Head of caudate nucleus (tissue), 42 donors: ENCODE measurements around the gene CLSTN2.

Experiments used
- DNase-seq, 42 donors: peaks; one replicate each; pipeline versions ENCODE4 v3.0.0 to v3.0.0-alpha.2; 2020 to 2021; ENCODE audit warnings: mixed read lengths in 7 of 42
- intact Hi-C: fragments of 100-400 bp; cut with DNase I; formaldehyde crosslinking; loops from one replicate; pipeline ENCODE4 v1.15.0; 2022

CLSTN2 gene

GRCh38 chr3:140553591-140553990, 618.6 kb downstream of the CLSTN2 start:
- intact Hi-C loops, result no loop called here
- no peak for DNase-seq

- DNase-seq, result no peak
- intact Hi-C loops, result no loop called here
Measured at GRCh38 chr3:140555666-140556065, 620.7 kb downstream of the CLSTN2 start.

GRCh38 chr3:140557476-140557875, 622.5 kb downstream of the CLSTN2 start:
- no peak for DNase-seq
- intact Hi-C loops, result no loop called here

- no peak for DNase-seq
- intact Hi-C loops, result no loop called here
Measured at GRCh38 chr3:140559546-140559945, 624.6 kb downstream of the CLSTN2 start.

GRCh38 chr3:140563206-140563760, 628.3 kb downstream of the CLSTN2 start:
- DNase-seq, result no peak
- intact Hi-C loops, result no loop called here

- DNase-seq, result no peak
- intact Hi-C loops, result no loop called here
Measured at GRCh38 chr3:140568131-140568530, 633.1 kb downstream of the CLSTN2 start.

GRCh38 chr3:140568842-140569520, 634.0 kb downstream of the CLSTN2 start:
- intact Hi-C loops, result no loop called here
- peak in 34 of 42 donors; percentile 4 to 62 (median 36) for DNase-seq

- intact Hi-C loops, result no loop called here
- peak in 2 of 42 donors; percentile 21 to 51 for DNase-seq
Measured at GRCh38 chr3:140570602-140571001, 635.6 kb downstream of the CLSTN2 start.

- intact Hi-C loops, result no loop called here
- no peak for DNase-seq
Measured at GRCh38 chr3:140571836-140572235, 636.9 kb downstream of the CLSTN2 start.

GRCh38 chr3:140572334-140572733, 637.3 kb downstream of the CLSTN2 start:
- DNase-seq, result no peak
- intact Hi-C loops, result no loop called here

- intact Hi-C loops, result no loop called here
Measured at GRCh38 chr3:140573011-140573410, 638.0 kb downstream of the CLSTN2 start.

GRCh38 chr3:140574375-140574774, 639.4 kb downstream of the CLSTN2 start:
- intact Hi-C loops, result no loop called here
- no peak for DNase-seq

More at GRCh38 chr3:140573011-140573410, 638.0 kb downstream of the CLSTN2 start:
- peak in 8 of 42 donors; percentile 15 to 26 (median 20) for DNase-seq

- no peak for DNase-seq
- intact Hi-C loops, result no loop called here
Measured at GRCh38 chr3:140576449-140576848, 641.5 kb downstream of the CLSTN2 start.

- intact Hi-C loops, result no loop called here
- no peak for DNase-seq
Measured at GRCh38 chr3:140577911-140578310, 642.9 kb downstream of the CLSTN2 start.

- DNase-seq, result no peak
- intact Hi-C loops, result no loop called here
Measured at GRCh38 chr3:140579260-140579659, 644.3 kb downstream of the CLSTN2 start.

GRCh38 chr3:140580746-140581145, 645.8 kb downstream of the CLSTN2 start:
- intact Hi-C loops, result no loop called here
- no peak for DNase-seq

- DNase-seq, result no peak
- intact Hi-C loops, result no loop called here
Measured at GRCh38 chr3:140584549-140584948, 649.6 kb downstream of the CLSTN2 start.

GRCh38 chr3:140585828-140586227, 650.8 kb downstream of the CLSTN2 start:
- intact Hi-C loops, result no loop called here
- no peak for DNase-seq

- DNase-seq, result no peak
- intact Hi-C loops, result no loop called here
Measured at GRCh38 chr3:140586311-140586710, 651.3 kb downstream of the CLSTN2 start.

- no peak for DNase-seq
- intact Hi-C loops, result no loop called here
Measured at GRCh38 chr3:140588558-140588957, 653.6 kb downstream of the CLSTN2 start.

- intact Hi-C loops, result no loop called here
- DNase-seq, result no peak
Measured at GRCh38 chr3:140593766-140594165, 658.8 kb downstream of the CLSTN2 start.
